DOHH2 (cell line): ENCODE results near the gene HOXB13.

Experiments
- H3F3A ChIP-seq: fragments of 200-600 bp; sonication (generic), shearing (Covaris generic); 2 replicates; pipeline ENCODE4 v1.6.0; 2016; ENCODE audit warnings: antibody characterized with exemption, mild to moderate bottlenecking; ENCODE audit not compliant: control insufficient read depth, insufficient read depth
- H3K27ac ChIP-seq: fragments of 200-600 bp; sonication (generic); 2 replicates; pipeline ENCODE4 v1.5.1; 2014; ENCODE audit warnings: low read depth, mild to moderate bottlenecking, low read length, moderate library complexity
- H3K27me3 ChIP-seq: fragments of 200-600 bp; sonication (generic); 2 replicates; pipeline ENCODE4 v1.6.1; 2014; ENCODE audit warnings: mild to moderate bottlenecking, low read length, mixed read lengths; ENCODE audit not compliant: control insufficient read depth
- H3K36me3 ChIP-seq: fragments of 200-600 bp; sonication (generic); 2 replicates; pipeline ENCODE4 v1.6.1; 2014; ENCODE audit warnings: mild to moderate bottlenecking, low read length, moderate library complexity, mixed read lengths; ENCODE audit not compliant: control insufficient read depth
- H3K4me1 ChIP-seq: fragments of 200-600 bp; sonication (generic); 2 replicates; pipeline ENCODE4 v1.6.1; 2014; ENCODE audit warnings: mild to moderate bottlenecking, low read length, mixed read lengths; ENCODE audit not compliant: control insufficient read depth
- H3K4me2 ChIP-seq: fragments of 200-600 bp; sonication (generic); 2 replicates; pipeline ENCODE4 v1.6.0; 2014; ENCODE audit warnings: mild to moderate bottlenecking, low read length, moderate library complexity
- H3K4me3 ChIP-seq: fragments of 200-600 bp; sonication (generic); 2 replicates; pipeline ENCODE4 v1.5.1; 2014; ENCODE audit warnings: mild to moderate bottlenecking, low read length, mixed read lengths
- H3K79me2 ChIP-seq: fragments of 200-600 bp; sonication (generic); 2 replicates; pipeline ENCODE4 v1.6.1; 2014; ENCODE audit warnings: mild to moderate bottlenecking, low read length, mixed read lengths; ENCODE audit not compliant: control insufficient read depth
- H3K9me2 ChIP-seq: fragments of 200-600 bp; sonication (generic); replicated peaks from 2 replicates; pipeline ENCODE4 v1.6.1; 2014; ENCODE audit warnings: mild to moderate bottlenecking, low read length, mixed read lengths; ENCODE audit not compliant: control insufficient read depth
- H3K9me3 ChIP-seq: fragments of 200-600 bp; sonication (generic); 2 replicates; pipeline ENCODE4 v1.6.1; 2014; ENCODE audit warnings: antibody characterized with exemption, low read length, mixed read lengths; ENCODE audit not compliant: control insufficient read depth, insufficient read depth
- H4K20me1 ChIP-seq: fragments of 200-600 bp; sonication (generic); 2 replicates; pipeline ENCODE4 v1.6.0; 2014; ENCODE audit warnings: low read depth, mild to moderate bottlenecking, antibody characterized with exemption, low read length, moderate library complexity; ENCODE audit not compliant: control insufficient read depth, insufficient read depth
- EZH2phosphoT487 ChIP-seq: fragments of 200-600 bp; sonication (generic); IDR thresholded peaks from 2 replicates; pipeline ENCODE4 v1.6.1; 2017; ENCODE audit warnings: borderline replicate concordance, mild to moderate bottlenecking, antibody characterized with exemption, low read length, moderate library complexity, mixed read lengths
- TF ChIP-seq, protein P1 (sequence below): fragments of 200-600 bp; sonication (generic); IDR thresholded peaks from one replicate; pipeline ENCODE4 v1.5.1; 2014; ENCODE audit warnings: antibody characterized with exemption, mild to moderate bottlenecking, low read depth, low read length; ENCODE audit not compliant: poor library complexity, severe bottlenecking

HOXB13 gene

DNA sequence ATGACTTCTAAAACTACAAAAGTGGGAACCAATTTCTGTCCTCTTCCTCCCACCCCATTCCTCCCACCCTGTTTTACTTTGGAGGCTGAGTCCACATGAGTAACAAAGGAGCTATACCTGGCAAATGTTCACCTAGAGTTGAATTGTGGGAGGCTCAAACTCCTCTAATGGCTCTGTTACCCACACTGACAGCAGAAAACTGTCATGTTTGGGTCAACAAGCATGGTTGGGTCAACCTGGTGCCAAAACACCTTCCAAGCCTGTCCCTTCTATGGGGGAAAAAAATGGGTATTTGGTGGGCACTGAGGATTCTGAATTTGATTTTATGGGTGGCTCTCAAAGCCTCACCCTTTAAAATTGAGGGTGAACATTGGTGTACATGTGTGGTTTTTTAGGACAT is 12.0 kb upstream of the HOXB13 start:
- Histone ChIP-seq H3K27ac (no peak overlapping the region), H3F3A (no peaks in the 10 kb centered on the region), H3K9me3 (no peaks in the 10 kb centered on the region), H4K20me1 (no peaks in the 10 kb centered on the region), H3K4me2 (no peak overlapping the region), H3K4me3 (no peak overlapping the region), H3K27me3 (peaks cover 62% of the 10 kb centered on the region), H3K36me3 (no peaks in the 10 kb centered on the region), H3K9me2 (no peaks in the 10 kb centered on the region), H3K79me2 (no peaks in the 10 kb centered on the region), H3K4me1 (no peaks in the 10 kb centered on the region)
- no peak for TF ChIP-seq EZH2phosphoT487
- TF ChIP-seq, protein P1, sequence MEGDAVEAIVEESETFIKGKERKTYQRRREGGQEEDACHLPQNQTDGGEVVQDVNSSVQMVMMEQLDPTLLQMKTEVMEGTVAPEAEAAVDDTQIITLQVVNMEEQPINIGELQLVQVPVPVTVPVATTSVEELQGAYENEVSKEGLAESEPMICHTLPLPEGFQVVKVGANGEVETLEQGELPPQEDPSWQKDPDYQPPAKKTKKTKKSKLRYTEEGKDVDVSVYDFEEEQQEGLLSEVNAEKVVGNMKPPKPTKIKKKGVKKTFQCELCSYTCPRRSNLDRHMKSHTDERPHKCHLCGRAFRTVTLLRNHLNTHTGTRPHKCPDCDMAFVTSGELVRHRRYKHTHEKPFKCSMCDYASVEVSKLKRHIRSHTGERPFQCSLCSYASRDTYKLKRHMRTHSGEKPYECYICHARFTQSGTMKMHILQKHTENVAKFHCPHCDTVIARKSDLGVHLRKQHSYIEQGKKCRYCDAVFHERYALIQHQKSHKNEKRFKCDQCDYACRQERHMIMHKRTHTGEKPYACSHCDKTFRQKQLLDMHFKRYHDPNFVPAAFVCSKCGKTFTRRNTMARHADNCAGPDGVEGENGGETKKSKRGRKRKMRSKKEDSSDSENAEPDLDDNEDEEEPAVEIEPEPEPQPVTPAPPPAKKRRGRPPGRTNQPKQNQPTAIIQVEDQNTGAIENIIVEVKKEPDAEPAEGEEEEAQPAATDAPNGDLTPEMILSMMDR, result no peak

- no peak overlapping the region for H3K4me3 ChIP-seq
- peaks cover 66% of the 10 kb centered on the region for H3K27me3 ChIP-seq
- H3K79me2 ChIP-seq, result no peaks in the 10 kb centered on the region
- no peaks in the 10 kb centered on the region for H3K9me3 ChIP-seq
- H3K36me3 ChIP-seq, result no peaks in the 10 kb centered on the region
- H3K9me2 ChIP-seq, result no peaks in the 10 kb centered on the region
- H3K27ac ChIP-seq, result no peak overlapping the region
- no peaks in the 10 kb centered on the region for H3F3A ChIP-seq
- H4K20me1 ChIP-seq, result no peaks in the 10 kb centered on the region
- TF ChIP-seq EZH2phosphoT487, result no peak
- TF ChIP-seq, protein P1, result no peak
- no peaks in the 10 kb centered on the region for H3K4me1 ChIP-seq
- H3K4me2 ChIP-seq, result no peak overlapping the region
These were observed 10.4 kb upstream of the HOXB13 start for GRCh38 chr17:48738803-48739526.

- H3K4me2 ChIP-seq, result no peak overlapping the region
- H4K20me1 ChIP-seq, result no peaks in the 10 kb centered on the region
- H3K27me3 ChIP-seq, result peaks cover 61% of the 10 kb centered on the region
- H3K9me3 ChIP-seq, result no peaks in the 10 kb centered on the region
- no peaks in the 10 kb centered on the region for H3F3A ChIP-seq
- no peaks in the 10 kb centered on the region for H3K9me2 ChIP-seq
- H3K4me3 ChIP-seq, result no peak overlapping the region
- H3K27ac ChIP-seq, result no peak overlapping the region
- no peaks in the 10 kb centered on the region for H3K4me1 ChIP-seq
- H3K36me3 ChIP-seq, result no peaks in the 10 kb centered on the region
- TF ChIP-seq, protein P1, result no peak
- no peak for TF ChIP-seq EZH2phosphoT487
- no peaks in the 10 kb centered on the region for H3K79me2 ChIP-seq
These were observed 9.9 kb upstream of the HOXB13 start for GRCh38 chr17:48738424-48738802.
